GM21381 (cell line): ENCODE measurements around the gene ZDHHC8.

Experiments
- ATAC-seq: cut with Tn5 transposase; IDR thresholded peaks from one replicate; pipeline ENCODE4 v1.9.1; 2021; ENCODE audit warnings: mild to moderate bottlenecking, moderate library complexity; ENCODE audit not compliant: unreplicated experiment

ZDHHC8 gene

DNA sequence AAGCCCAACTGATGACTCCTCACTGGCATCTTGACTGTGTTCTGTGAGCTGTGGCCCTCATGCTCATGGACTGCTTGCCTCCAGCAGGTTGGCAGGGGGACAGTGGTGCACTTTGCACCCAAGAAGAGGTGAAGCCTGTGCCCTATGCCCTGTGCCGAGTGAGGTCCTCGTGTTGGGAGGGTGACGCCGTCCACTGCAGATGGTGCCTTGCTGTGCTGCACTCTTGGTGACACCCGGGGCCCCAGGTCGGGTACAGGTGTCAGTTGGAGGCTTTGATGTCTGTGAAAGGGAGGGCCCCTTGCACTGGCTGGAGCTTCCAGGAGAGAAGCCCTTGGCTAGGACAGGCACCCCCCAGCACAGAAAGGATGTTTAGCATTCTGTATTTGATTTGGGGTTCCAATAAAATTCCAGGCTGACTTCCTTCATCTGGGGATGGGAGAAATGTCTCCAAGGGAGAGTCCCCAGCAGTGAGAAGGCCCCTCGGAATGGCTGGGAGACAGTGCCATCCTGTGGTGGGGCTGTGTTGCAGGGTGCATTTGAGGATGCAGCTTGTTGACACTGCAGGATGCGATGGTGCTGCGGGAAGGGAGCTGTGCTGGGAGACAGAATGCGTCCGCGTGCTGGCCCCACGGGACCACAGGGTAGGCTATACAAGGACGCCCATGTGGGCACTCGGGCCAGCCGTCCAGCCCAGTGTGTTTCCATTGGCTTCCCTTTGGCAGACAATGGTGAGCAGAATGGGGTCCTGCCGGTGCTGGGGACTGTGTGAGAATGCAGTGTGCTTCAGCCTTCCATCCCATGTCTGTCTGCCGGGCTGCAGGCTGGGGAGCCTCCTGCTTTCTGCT, 2.5 kb upstream of the ZDHHC8 start:
- no peak for ATAC-seq

- ATAC-seq, result no peak
Measured at GRCh38 chr22:20129747-20130014, 1.9 kb upstream of the ZDHHC8 start.

- ATAC-seq, result no peak
Measured at GRCh38 chr22:20130319-20130718, 1.3 kb upstream of the ZDHHC8 start.

DNA sequence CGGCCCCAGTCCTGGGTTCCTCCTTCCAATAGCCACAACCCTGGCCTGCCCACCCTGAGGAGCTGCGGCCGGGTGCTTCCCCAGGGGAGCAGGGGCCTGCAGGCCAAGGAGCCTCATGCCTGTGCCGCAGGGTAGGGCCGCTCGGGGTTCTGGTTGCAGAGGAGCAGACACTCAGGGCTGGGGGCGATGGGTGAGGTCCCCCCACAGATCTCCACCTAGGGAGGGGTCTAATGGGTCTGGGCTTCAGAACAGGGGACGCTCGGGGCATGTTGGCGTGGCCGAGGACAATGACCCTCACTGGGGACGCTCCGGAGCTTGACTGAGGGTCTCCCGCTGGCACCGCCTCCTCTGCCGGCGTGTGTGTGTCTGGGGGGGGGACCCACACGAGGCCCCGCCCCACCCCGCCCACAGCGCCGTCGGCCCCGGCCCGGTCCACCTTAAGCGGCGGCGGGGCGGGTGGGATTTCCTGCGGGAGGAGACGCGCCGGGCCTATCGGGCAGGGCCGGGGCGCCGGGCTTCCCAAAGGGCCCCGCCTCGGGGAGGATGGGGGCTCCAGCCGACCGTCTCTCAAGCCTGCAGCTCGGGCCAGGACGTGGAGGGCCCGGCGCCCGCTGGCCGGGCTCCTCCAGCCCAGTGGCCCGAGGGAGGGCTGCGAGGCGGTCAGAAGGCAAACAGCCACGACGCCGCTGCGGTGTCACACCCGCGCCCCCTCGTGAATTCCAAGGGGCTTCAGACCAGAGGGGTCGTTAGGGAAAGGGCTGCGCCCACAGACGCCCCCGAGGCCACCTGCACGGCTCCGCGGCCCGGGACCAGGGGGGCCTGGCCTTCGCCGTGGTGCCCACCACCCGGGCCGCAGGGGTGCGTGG, 640 bp upstream of the ZDHHC8 start:
- ATAC-seq, result peak; percentile 60

DNA sequence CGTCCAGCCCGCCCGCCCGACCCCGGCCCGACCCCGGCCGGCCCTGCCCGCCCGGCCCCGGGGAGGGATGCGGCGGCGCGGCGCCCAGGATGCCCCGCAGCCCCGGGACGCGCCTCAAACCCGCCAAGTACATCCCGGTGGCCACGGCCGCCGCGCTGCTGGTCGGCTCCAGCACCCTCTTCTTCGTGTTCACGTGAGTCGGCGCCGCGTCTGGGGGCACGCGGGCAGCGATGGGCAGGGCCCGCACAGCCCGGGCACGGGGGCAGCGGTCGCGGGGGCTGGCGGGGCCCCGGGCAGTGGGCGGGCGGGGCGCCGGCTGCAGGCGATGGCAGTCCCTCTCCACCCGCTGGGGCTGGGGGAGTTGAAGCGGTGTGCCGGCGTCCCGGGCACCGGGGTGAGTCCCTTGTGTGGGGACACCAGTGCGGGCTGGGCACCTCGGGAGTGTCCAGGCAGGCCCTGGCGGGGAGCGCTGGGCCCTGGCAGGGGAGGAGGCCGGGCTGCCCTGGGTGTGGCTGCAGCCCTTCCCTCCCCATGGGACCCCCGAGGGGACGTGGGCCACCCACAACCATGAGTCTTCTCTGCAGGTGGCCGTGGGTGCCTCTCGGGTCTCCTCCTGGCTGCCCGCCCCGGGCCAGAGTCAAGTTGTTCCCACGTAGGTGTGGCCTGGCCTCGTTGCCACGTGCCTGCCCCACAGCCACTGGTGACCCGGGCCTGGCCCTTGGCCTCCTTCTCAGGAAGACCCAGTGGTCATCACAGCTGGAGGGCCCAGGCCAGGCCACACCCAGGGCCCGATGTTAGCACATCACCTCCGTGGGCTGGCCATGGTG, 468 bp downstream of the ZDHHC8 start:
- peak; percentile 11 for ATAC-seq

GRCh38 chr22:20132686-20133246, 1.2 kb downstream of the ZDHHC8 start:
- ATAC-seq, result no peak

DNA sequence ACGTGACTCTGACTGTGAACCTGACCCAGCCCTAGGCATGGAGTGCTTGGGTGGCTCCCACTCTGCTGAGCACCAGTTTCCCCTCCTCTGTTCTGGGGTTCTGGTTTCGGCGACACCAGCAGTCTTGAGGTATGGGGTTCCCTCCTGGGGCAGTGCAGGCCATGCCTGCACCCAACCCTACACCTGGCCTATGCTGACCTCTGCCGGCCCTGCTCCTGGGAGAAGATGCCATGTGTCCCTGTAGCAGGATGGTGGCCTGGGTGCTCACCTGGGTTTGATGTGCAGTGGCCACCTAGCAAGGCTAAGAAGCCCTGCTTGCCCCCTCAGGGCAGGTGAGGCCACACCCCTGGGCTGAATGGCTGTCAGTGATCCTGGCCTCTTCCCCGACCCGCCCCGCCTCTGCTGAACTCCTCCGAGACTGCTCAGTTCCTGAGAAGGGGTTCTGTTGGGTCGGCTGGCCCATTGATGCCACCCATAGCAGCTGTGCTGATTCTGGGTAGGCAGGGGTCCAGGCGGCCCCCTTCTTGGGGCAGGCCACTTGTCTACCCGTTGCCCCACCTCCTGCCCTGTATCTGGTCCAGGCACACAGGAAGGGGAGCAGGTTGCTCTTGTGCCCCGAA, 2.4 kb downstream of the ZDHHC8 start:
- no peak for ATAC-seq

DNA sequence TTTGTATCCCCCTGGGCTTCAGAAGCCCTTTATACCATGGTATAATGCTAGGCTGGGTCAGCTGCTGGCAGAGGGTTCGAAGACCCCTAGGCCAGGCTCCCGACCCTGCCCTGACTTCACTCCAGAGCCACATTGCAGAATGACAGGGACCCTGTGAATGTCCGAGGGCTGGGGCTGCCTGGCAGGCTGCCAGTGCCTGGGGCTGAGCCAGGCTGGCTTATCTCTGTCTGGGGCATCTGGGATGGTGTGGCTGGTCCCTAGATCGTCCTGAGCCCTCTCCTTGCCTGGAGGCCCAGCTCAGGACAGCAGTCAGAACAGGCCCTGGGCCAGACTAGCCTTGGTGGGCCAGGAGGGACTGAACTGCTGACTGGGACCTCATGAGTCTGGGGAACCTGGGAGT, 3.7 kb downstream of the ZDHHC8 start:
- no peak for ATAC-seq

- no peak for ATAC-seq
Measured at GRCh38 chr22:20135806-20136602, 4.4 kb downstream of the ZDHHC8 start.

GRCh38 chr22:20136603-20136873, 4.9 kb downstream of the ZDHHC8 start:
- no peak for ATAC-seq

DNA sequence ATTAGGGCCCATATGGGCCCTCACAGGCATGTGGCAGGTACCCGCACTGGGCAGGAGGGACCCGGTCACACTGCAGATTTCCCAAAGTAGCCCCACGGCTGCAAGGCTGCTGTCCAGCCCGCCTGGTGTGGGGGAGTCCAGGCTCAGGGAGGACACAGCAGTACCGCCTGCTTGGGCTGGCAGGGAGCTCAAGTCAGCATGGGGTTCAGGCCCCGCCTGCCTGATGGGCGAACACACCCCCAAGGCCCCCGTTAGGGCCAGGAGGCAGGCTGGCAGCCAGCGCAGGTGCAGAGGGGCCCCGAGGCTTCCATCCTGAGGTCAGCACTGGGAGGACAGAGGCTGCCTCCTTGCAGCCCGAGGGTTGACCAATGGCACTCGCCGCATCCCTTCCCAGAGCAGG, 5.5 kb downstream of the ZDHHC8 start:
- ATAC-seq, result no peak

DNA sequence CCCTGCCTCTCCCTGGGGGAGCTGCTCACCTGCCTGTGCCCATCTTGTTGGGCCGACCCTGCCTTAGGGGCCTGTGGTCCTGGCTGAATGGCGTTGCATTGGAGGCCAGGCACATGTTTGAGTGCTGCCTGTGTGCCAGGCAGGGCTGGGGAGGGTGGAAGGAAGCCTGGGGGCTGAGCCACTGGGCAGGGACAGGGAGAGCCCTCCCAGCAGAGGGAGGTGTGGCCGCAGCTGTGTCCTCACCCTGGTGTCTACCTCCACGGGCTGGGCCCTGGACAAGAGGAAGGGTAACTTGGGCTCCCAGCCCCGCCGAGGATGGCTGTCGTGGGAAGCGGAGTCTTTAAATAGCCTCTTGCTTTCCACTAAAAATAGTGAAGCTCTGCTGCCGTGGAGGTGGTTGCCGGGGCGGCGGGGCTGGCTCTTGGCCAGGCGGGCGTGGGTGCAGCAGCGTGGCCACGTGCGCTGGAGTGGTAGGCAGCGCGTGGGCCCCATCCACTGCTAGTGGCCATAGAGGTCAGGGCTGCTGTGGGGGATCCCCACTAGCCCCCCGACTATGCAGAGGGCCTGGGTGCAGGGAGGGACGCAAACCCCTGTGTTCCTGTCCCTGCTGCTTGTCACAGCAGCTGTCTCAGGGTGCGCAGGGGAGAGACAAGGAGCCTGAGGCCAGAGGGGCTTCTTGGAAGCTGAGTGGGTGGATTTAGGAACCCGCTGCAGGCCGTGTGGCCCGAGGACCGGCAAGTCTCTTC, 6.2 kb downstream of the ZDHHC8 start:
- ATAC-seq, result no peak

DNA sequence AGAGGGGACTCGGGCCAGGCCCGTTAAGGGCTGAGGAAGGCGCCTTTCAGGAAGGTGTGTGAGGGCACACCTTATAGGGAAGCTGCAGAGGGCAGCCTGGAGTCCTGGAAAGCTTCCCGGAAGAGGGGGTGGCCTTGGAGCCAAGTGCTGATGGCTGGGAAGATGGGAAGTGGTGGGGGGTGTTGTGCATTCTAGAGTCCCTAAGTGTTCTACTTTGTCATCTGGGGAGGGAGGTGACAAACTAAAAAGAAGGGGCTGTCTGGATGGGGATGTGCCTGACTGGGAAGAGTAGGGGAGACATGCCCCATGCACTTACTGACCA, 6.8 kb downstream of the ZDHHC8 start:
- ATAC-seq, result no peak

GRCh38 chr22:20138868-20139267, 7.3 kb downstream of the ZDHHC8 start:
- ATAC-seq, result no peak

- ATAC-seq, result no peak
Measured at GRCh38 chr22:20139391-20140106, 7.9 kb downstream of the ZDHHC8 start.

DNA sequence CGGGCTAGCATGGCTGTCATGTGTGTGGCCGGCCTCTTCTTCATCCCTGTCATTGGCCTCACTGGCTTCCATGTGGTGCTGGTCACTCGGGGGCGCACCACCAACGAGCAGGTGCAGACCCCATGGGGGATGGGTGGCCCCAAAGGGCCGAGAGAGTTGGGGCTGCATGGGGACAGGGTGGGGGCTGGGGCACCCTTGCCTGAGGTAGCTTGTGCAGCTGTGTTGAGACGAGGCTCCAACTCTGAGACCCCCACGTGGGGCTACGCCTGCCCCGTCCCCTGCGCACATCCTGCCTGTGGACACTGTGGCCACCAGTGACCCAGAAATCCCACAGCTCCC, 8.5 kb downstream of the ZDHHC8 start:
- ATAC-seq, result no peak

- no peak for ATAC-seq
Measured at GRCh38 chr22:20140521-20140964, 8.9 kb downstream of the ZDHHC8 start.

DNA sequence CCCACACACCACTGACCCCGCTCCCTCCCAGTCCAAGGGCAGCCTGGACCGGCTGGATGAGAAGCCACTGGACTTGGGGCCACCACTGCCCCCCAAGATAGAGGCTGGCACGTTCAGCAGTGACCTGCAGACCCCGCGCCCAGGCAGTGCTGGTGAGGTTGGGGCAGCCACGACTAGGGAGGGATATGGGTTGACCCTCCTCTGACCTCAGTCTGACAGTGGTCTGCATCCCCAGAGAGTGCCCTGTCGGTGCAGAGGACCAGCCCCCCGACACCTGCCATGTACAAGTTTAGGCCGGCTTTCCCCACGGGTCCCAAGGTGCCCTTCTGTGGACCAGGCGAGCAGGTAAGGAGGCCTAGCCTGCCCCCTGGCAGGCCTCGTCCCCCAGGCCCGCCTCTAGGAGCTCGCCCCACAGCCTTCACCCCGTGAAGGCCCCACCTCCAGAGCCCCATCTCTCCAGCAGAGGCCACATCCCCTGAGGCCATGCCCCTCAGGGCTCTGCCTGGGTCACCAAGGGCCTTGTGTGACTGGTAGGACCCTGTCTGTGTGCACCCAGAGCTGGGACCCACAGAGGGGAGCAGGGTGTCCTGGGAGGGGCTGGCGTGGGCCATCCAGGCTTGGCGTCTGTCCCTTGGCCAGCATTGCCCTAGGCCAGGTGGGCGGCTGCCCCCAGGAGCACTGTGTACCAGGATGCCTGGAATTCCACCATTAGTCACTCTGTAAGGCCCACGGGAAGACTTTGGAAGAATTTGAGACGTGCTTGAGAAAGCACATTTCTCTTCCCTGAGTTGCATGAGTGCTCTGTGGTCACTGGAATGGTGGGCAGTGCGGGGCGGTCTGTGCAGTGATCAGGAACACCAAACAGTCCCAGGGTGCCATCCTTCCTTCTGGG, 9.8 kb downstream of the ZDHHC8 start:
- ATAC-seq, result no peak
